ENCODE results near the gene SLC51B.
"Not testable (repeated sequence)": the region's sequence is repeated elsewhere in the genome, so short reads cannot be mapped to it uniquely, and the experiment has no call there.

Gene SLC51B

DNA sequence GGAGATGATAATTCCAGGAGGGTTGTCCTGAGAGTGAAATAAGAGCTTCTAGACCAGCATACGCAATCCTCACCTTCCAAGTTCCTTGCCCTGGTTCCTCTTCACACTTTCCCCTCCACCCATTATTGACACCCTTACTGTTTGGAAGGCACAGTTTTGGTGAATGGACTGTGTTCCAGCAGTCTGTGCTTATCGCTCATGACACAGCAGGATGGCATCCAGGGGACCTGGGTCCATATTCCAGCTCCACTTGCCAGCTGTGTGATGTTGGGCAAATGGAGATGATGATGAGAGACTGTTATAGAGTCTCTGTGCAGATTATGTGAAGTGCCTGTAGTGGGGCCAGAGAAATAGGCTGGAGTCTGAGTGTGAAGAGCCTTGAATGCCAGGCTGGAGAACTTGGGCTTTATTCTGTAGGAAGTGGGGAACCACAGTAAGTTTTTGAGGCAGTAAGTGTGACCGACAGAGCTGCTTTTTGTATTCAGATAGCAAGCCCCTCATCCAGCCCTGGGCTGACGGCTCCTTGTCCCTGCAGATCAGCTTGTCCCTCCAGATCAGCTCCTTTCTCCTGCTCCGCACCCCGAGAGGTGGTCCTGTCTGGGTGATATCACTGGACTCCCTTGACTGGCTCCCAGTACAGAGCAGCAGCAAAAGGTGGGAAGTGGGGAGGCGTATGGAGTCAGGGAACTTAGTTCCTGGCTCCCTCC is 39.5 kb downstream of the SLC51B start:
- no peak for DNase-seq (ENCODE audit: low spot score)

DNA sequence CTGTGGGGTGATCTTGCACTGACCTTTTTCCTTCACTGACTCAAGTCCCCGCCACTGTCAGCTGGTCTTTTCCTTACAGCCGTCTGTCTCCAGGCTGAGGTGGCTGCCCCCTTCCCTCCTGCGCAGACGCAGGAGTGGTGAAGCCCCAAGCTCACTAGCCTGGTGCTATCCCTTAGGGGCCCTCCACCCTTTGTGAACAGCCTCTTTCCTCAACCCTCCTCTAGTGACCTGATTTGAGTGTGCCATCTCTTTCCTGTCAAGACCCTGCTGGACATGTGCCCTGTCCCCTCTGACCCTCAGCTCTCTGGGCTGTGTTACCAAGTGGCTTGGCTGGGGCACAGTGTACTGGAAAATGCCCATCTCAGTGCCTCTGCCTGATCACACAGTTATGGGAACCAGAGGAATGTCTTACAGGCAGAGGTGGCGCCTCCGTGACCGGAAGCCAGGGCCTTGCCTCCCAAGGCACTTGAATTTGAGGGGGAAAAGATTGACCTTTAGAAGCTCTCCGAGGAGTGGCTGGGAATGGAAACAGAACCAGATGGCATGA is 40.1 kb downstream of the SLC51B start:
- DNase-seq (ENCODE audit: low spot score), result no peak

DNA sequence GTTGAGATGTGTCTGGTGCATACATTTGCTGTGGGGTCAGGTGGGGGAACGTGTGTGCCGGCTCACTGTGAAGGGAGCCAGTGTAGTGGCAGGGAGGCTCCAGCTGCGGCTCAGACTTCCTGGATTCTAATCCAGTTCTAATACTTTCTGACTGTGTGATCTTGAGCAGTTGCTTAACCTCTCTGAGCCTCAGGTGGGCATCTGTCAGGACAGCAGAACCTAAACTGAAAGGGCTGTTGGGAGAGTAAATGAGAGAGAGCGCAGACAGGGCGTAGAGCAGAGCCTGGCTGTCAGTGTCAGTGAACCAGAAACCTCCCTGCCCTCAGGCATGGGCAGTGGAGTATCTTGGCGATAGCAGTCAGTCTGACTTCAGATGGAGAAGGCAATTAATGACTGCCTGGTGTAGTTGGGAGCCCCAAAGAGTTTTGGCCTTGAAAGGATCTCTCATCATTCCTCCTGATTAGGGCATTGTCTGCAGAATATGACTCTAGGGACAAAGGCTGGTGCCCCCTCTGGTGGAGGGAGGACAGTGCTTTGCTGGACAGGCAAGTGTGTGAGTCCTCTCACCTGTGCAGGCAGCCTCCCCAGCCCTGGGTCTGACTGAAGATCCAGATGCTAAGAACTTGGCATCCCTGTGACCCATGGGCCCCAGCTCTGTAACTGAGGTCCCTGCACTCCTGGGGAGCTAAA is 40.9 kb downstream of the SLC51B start:
- peak; percentile 66 for DNase-seq (ENCODE audit: low spot score)

DNA sequence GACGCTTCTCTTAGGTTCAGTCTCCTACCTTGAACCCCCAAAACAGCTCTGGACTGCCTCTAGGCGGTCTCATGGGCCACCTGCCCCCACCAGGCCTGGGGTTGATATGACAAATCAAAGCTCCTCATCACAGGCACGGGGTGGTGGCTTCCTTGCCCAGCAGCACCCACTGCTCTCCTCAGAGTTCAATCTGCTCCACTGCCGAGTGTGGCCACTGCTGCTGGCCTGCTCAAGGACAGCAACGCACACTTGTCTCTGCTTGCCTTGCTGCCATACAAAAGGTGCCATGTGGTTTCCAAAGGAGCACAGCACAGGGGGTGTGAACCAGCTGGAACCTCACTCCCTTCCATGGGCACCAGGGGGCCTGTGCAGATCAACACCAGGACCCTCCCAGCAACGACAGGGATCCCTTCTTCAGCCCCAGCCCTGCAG is 41.5 kb downstream of the SLC51B start:
- DNase-seq (ENCODE audit: low spot score), result no peak

DNA sequence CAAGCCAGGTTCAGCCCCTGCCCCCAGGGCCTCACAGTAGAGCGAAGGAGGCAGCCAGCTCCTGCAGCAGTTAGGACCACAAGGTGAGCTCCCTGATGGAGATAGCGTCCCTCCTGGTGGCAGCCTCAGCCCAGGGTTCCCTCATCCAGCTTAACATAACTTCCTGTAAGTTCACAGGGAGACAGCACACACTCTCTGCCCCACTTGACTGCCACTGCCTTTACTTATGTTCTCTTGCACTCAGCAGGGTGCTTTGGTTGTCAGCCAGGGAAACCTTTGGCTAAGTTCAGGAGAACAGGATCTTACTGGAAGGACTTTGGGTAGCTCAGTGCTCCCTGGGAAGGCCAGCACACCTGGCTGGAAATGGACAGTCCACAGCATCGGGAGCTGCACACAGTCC is 42.2 kb downstream of the SLC51B start:
- no peak for DNase-seq (ENCODE audit: low spot score)

DNA sequence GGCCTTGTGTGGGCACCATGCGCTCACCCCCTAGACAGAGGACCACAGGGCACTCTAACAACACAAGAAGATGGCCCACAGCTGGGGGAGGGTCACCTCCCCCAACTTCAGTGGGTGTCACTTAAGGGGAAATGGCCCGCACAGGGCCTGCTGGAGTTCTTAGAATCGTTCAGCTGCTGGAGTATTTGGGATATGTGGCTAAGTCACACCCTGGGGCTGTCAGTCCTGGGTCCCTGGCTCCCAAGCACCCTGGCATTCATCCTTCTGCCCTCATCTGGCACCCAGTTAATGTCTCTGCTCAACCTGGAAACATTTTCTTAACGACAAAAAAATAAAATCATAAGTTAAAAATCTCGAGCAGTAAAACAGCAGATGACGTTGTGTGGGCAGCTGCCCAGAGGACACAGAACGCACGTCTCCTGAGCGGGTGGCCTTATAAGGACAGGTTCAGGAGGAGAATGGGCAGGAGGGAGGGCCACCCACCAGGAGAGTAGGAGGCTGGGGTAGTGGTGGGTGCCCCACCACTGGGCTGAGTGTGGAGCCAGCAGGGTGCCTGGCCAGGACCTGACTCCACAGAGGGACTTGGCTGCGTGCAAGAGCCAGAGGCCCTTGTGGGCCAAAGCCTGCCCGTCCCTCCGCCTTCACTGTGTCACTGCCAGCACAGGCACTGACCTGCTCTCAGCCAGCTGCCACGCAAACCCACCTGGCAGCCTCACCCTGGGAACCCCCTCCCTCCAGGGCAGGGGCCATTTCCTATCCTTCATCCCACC is 42.9 kb downstream of the SLC51B start:
- DNase-seq (ENCODE audit: low spot score), result peak; percentile 39

DNA sequence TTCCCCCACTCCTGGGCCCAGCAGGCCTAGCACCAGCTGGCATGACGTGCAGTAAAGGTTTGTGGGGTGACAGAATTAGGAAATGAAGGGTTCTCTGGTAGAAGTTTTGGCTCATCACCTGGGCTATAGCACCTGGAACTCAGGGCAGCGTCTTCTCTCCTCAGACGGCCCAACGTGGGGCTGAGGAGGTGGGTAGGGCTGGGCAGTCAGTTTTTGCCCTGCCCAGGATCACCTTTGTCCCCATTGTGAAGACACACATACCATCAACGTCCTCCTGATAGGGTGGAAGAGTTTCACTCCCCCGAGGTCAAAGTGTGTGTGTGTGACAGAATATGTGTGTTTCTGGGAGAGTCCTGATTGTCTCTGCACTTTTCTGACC is 43.4 kb downstream of the SLC51B start:
- DNase-seq (ENCODE audit: low spot score), result no peak

DNA sequence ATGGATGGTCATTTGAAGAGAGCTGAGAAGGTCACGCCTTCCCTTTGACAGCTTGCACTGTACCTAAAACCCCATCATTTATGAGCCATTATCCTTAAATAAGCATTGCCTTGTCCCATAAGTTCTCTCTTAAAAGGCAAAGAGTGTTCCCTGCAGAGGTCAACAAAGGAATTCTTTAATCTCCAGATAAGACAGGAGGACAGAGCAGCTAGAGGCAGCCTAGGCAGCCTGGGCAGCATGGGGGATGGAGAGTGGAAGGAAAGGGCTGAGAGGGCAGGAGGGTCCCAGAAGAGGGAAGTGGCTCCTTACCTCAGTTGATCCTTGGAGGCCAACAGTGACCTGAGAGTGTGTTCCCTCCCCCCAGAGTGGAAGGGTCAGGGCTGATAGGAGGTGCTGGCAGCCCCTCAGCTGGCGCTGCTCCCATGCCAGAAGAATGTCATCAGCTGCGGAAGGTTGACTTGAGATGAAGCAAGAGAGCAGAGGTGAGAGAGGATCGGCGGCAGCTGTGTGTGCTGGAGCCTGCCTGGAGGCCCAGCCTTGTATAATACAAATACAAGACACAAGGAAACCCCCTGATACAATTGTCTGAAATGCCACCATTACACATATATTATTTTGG is 44.1 kb downstream of the SLC51B start:
- DNase-seq (ENCODE audit: low spot score), result no peak

DNA sequence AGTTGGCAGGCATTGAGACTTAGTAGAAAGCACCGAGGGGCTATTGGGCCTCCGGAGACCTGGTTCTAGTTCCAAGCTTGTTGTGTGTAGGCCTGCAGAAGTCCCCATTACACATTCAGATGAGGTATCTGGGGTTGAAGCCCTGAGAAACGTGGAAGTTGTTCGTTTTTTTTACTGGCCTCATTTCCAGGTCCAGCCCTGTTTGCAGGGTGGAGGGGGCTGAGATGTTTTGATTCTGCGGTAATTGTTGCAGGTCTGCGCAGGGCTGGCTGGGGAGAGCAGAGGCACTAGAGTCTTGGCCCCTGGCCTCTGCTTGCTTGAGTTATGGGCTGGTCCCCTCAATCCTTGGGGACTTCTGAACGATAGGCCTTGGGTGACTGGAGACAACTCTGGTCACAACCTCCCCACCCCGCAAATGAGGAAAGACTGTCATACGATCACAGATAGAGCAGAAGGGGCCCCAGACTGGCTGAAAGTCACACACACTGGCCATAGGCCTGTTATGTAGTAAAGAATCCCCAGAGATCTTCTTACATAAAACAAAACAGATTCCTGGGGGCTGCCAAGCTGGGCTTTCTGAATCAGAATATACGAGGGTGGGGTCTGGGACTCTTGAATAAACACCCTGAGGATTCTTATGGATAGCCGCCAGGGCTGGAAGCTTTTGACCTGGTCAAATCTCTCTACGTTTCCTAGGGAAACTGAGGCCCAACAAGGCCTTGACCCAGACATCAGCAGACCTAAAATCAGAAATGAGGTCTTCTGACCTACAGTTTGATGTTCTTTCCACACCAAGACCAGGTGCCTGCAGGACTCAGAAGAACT is 47.0 kb downstream of the SLC51B start:
- DNase-seq (ENCODE audit: low spot score), result no peak

DNA sequence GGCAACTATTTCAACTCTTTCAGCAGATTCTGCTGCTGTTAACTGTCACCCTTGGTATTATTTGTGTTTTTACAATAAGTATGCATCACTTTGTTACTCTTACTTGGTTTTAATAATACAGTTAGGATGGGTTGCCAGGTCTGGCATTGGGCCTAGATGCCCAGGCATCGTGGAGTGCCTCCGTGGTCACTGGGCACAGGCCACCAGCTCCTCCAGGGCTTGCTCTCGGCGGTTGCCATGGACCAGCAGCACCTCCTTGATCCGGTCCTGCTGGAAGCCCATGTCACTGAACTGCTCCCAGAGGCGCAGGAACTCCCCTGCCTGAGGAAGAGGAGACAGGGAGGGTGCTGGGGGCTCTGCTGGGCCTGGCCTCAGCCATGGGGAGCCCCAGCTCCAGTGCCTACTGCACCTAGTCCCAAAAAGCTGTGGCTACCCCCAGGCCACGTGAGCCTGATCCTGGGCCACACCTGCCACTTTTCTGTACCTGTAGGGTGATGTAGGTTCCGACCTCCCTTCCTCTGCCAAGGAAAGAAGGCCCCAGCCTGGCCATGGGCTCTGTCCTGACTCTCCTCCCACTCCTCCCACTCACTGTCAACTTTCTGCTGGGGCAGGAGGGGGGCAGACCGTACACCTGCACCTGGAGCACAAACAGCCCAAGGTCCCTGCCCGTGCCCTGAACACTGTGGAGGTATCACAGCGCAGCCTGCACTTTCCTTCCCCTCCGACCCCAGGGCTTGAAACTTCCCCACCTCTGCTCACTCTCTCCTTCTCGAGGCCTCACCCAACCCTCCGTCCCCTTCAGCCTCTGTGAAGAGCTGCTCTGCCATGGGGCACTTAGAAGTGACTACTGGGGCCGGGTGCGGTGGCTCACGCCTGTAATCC is 48.0 kb downstream of the SLC51B start:
- DNase-seq (ENCODE audit: low spot score), result no peak

DNA sequence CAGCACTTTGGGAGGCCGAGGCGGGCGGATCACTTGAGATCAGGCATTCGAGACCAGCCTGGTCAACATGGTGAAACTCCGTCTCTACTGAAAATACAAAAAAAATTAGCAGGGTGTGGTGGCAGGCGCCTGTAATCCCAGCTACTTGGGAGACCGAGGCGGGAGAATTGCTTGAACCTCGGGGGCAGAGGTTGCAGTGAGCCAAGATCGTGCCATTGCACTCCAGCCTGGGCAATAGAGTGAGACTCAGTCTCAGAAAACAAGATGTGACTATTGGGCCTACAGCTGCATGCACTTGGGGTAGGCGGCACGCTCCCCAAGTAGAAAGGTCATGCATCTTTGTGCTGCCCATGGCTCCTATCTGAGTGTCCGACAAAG is 48.6 kb downstream of the SLC51B start:
- DNase-seq (ENCODE audit: low spot score), result not testable (repeated sequence)

DNA sequence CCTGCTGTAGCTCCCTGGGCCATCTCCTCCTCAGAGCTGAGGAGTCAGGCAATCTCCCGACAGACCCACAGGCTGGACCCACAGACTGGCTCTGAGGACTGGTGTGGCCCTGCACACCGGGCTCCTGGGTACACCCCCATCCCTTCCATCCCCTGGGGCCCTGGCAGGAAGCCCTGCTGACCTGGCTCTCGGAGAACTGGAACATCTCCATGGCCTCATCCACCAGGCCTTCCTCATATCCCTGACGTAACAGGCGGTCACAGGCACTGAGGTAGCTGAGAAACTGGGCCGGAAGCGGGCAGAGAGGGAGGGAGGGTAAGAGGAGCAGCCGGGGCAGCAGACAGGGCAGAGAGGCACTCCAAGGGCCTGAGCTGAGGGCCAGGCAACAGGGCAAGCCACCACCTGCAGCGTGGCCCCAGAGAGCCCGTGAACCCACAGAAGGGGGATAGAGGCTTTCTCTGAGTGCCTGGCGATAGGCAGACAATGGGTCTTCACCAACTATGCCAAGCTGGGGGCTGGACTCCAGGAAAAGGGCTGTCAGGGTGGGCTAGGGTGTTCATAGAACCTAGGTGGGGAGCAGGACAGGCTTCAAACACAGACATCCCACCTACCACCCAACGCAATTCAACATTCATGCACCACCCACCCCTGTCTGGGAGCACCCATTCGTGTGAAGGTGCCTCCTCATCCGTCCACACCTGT is 49.3 kb downstream of the SLC51B start:
- DNase-seq (ENCODE audit: low spot score), result no peak

DNA sequence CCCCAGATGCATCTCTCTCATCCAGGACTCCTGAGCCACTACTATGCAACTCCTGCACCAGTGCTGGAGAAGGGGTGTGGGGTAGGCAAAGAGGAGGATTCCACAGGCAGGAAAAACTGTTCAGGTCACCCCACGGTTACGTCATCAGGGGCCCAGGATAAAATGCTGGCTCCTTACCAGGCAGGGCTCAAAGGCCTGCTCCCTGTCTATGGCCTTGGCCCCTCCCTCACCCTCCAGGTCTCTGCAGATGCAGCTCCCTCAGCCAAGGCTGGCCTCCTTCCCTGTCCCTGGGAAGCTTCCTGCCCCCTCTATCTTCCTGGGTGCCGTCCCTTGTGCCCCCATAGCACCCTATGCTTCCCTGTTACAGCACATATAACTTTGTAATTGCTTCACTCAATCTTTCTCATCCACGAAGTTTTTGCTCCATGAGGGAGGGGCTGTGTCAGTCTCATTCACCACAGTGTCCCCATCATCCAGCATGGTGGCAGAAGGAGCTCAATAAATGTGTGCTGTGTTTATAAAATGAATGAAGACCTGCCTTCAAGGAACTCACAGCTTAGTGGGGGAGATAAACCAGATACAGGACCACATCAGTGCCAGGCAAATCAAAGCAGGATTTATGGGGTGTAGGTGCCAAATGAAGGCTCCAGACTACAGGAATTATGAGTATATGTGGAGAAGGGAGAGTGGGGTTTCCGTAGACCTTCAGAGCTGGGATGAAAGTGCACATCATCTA is 50.0 kb downstream of the SLC51B start:
- DNase-seq (ENCODE audit: low spot score), result no peak

DNA sequence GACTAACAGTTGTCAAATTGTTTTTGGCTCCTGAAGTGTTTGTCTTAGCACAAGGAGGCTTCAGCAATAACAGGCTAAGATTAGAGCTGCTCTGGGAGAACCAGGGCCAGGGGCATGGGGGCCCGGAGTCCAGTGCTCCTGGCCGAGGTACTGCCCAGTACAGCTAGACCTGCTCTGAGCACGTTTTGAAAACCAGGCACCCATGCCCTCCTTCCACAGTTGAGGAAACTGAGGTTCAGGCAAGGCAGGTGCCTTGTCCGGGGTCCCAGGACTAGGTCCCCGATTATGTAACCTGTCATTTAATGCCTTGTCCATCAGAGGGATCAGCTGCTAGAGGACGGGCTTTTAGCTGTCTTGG is 50.5 kb downstream of the SLC51B start:
- no peak for DNase-seq (ENCODE audit: low spot score)

DNA sequence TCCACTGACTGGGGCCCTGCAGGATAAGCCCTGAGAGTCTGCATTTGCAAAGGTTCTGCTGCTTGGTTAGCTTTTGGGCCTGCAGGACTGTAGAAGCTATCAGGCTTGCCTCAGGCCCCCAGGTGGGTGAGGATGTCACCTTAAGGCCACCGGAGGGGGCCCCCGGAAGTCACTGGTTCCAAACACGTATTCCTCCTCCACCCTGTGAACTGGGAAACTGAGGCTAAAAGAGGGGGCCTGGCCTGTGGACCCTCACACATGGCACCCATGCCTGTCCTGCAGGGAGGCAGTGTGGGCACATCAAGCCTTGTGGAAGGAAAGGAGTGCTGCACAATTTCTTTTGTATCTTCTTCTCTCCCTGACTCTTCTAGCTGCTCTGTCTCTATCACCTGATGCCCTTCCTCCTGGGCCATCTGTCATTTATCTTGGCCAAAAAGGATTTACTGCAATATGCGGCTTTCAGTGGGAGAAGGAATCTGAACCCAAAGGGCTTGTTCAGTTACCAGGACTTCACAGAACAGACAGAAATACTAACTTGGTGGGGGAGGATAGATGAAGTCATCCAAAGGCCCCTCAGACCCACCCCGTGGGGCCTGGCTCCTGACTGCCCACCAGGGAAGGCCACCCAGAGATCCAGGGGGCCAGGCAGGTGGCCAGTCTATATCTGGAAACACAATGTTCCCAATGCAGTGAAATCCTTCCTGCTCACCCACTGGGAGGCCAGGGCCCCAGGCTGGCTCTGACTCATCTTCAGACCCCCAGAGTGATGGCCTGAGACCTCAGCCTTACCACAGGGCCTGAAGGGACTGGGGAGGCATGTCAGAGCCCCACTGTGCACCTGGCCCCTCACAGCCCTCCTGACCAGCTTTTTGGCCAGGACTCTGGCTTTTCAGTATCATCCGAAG is 51.5 kb downstream of the SLC51B start:
- peak; percentile 90 for DNase-seq (ENCODE audit: low spot score)

DNA sequence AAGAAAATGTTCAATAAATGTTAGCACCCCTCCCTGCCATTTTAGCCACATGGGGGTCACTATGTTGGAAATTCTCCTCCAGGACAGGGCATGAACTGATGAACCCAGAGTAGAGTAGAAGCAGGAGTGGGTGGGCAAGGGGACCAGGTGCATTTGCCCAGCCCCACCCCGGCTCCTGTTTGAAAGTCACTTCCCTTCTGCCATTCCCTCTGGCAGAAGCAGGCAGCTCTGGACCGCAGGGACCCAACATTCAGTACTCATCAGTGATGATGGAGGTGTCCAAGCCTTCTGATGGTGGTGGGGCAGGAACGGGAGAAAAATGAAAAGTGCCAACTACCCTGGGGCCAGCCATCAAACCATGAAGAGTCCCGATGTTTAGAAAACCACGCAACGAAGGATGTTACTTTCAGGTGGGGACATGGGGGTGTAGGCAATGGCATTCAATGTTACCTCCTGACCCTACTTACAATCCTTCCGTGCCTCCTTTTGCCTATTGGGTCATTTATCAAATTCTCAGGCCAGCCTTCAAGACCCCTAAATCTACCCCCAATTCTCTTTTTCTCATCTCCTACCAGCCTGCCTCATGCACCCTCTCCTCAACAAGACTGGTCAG is 52.6 kb downstream of the SLC51B start:
- DNase-seq (ENCODE audit: low spot score), result no peak

DNA sequence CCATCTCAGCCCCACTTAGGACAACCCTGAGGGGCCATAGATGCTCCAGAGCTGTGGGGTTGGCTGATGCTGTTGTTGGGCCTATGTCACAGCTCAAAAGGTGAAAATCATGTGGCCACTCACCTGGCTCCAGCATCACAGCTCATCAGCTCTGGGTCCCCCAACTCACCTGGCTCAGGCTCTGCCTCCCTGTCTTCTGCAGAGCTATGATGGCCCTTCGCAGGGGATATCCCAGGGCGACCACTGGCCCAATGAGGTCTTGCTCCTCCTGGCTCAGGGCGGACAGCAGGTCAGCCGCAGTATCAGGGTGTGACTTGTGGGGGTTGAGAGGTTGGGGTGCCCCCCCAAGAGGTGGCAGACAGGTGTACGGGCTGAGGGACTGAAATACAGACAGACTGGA is 54.1 kb downstream of the SLC51B start:
- DNase-seq (ENCODE audit: low spot score), result no peak

DNA sequence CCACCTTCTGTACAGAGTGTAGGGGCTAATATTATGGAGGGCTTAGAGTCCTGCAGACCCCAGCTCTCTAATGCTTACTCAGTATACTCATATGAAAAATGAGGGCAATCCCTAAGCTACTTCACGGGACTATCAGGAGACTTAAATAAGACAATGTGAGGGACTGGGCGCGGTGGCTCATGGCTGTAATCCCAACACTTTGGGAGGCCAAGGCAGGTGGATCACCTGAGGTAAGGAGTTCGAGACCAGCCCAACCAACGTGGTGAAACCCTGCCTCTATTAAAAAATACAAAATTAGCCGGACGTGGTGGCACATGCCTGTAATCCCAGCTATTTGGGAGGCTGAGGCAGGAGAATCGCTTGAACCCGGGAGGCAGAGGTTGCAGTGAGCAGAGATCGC is 54.6 kb downstream of the SLC51B start:
- DNase-seq (ENCODE audit: low spot score), result not testable (repeated sequence)
